DMS153 treated with DMSO at 0.1 percent for 48 hours (cell line): ENCODE measurements around the gene CEP72.
A peak's percentile ranks its signal among the peaks of the same experiment; 100 is the strongest.
"Not testable (repeated sequence)": the region's sequence is repeated elsewhere in the genome, so short reads cannot be mapped to it uniquely, and the experiment has no call there.

Source experiments
- DNase-seq: peaks from one replicate; lab custom pipeline; 2025; ENCODE audit not compliant: unreplicated experiment; lab: John Stamatoyannopoulos, UW

Gene CEP72, protein sequence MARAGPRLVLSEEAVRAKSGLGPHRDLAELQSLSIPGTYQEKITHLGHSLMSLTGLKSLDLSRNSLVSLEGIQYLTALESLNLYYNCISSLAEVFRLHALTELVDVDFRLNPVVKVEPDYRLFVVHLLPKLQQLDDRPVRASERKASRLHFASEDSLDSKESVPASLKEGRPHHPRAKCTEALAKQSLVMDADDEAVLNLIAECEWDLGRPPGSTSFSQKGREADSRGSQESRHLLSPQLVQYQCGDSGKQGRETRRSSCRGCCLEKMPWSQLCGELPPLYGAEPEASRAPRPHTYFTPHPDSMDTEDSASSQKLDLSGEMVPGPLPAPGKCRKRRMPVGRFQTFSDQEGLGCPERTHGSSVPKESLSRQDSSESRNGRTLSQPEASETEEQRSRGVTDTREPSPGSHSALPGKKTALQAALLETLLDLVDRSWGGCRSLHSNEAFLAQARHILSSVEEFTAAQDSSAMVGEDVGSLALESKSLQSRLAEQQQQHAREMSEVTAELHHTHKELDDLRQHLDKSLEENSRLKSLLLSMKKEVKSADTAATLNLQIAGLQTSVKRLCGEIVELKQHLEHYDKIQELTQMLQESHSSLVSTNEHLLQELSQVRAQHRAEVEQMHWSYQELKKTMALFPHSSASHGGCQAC

DNA sequence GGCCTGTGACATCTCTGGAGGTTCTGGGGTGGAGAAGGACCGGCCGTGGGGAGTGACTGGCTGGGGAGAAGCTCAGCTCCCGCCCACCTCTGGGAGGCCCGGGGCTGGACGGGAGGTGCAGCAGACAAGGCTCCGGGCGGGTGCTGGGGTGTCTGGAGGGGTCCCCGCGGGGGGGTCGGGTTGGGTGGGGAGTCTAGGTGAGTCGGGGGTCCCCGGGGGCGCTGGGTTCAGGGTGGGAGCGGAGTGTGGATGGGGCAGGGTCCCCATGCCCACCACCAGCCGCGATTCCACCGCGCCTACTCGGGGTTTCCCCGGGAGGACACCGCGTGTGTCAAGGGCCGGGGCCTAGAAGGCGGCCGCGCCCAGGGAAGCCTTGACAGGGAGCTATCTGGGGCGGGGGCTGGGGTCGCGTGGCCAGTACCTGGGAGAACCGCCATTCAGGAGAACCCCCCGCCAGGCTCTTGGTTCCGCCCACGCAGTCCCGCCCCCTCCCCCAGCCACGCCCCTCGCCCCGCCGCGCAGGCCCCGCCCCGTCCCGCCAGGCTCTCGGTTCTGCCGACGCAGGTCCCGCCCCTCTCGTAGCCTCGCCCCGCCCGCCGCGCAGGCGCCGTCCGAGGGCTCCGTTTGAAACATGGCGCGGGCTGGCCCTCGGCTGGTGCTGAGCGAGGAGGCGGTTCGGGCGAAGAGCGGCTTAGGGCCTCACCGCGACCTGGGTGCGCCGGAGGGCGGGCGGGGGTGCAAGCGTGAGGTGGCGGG lies at the start of gene CEP72:
Gene CEP72 (plus strand): TSS at position 610 of the 756 bp plus-strand sequence. CDS start 22 bp downstream, at position 632.
- peak; percentile 92 for DNase-seq

DNA sequence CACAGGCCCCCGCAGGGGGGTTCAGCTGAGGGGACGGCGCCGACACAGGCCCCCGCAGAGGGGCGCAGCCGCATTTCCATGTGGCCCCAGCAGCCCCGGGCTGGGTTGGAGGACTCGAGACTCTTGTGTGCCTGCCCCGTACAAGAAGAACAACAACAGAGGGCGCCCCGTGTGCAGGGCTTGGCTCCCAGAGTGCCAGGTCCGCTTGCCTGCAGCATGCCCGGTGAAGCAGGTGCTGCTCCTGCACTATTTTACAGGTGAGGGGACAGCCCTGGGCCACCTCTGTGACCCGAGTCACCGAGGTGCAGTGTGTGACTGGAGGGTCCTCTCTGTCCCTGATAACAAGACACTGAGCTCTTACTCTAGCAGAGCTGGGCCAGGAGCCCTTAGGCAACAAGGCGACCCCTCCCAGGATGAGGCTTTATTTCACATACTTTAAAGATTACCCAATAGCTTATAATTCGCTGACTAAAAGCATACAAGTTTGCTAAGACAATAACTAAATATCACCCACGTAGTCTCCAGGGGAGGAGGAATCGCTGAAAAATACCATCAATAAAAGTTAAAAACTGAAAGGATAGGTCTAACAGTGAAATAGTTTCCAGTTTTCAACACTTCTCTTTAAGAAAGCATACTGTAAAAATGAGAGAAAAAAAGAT lies 46.2 kb upstream of the CEP72 start:
- DNase-seq: no peak

DNA sequence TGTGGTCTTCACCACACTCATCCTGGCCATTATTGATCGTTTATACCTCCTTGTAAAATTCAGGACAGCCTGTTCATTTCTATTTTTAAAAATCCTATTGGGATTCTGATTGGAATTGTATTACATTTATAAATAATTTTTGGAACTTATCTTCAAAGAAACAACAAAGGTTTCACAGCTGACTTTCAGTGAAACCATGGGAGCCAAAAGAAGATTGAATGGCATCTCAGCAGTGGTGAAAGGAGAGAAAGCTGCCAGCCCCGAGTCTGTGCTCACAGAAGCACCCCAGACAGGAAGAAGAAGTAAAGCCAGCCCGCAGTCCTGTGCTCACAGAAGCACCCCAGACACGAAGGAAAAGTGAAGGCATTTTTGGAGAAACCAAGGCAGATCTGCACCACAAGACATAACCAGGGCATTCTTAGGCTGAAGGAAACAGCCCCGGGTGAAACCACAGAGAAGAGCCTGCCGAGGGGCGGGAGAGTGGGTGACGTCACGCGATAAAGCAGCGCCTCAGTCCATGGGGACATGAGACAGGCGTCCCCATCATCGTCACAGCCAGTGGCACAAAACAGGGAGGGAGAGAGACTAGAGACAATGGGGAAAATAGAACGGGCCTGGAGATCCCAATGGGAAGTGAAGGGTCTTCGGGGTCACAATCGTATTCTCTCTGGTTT lies 45.4 kb upstream of the CEP72 start:
- no peak for DNase-seq

DNA sequence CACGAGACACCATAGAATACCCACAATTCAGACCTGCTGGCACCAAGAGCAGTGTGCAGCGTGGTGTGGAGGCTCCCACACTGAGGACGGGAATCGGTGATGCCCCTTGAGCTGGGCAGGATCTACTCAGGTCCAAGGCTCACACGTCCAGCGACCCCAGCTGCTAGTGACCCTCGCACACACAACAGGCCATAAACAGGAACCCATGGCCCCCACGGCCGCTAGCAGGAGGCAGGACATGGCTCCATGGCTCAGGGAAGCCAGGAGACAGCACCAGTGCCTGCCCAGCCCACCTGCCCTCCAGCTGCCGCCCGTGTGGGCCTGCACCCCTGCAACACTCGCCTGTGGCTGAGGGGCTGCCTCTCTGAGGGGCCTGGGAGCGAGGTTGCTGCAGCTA lies 44.5 kb upstream of the CEP72 start:
- no peak for DNase-seq

DNA sequence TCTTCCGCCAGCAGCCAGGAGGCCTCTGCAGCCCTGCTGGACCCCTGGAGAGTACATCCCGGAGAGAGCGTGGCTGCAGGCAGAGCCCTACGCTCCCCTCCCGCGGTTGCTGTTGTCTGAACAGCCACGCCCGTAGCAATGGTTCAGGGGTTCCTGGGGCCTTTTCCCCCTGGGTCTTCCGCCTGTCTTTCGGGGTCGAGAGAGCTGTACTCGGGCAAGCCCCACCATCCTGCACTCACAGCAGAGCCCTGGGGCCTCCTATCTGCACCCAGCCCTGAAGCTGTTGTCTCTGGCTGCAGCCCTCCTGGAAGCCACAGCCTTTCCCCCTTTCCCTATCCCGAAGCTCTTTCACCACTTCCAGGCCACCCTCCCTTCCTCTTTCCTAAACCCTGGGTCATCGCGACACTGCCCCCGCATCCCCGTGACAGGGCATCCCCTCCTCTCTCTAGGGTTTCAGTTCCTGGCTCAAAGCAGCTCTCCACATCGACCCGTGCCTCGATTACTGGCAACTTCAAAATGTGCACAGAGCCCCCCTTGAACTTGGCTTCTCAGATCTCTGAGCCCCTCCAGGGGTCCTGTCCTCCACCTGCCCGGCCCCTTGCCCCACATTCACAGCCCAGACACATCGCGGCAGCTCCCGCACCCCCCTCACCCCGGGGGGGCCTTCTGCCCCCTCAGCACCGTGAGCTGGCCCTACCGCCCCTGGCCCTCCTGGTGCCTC lies 43.9 kb upstream of the CEP72 start:
- no peak for DNase-seq

DNA sequence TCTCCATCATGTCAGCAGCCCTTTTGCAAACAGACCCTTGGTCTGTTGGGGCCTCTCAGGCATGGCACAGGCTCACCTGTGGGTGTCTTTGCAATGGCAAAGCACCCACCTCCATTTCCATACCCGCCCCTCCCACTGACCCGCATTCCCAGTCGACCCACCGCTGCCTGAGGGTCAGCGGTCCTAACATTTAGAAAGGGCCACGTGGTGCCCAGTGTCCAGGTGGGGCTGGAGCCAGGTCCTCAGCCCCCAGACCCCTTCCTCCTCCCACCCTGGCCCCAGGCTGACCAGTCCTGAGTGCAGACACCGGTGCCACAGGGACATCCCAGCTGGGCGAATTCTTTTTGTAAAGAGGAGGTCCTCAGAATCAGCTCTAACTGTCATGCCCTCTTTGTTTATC lies 43.3 kb upstream of the CEP72 start:
- DNase-seq: no peak

DNA sequence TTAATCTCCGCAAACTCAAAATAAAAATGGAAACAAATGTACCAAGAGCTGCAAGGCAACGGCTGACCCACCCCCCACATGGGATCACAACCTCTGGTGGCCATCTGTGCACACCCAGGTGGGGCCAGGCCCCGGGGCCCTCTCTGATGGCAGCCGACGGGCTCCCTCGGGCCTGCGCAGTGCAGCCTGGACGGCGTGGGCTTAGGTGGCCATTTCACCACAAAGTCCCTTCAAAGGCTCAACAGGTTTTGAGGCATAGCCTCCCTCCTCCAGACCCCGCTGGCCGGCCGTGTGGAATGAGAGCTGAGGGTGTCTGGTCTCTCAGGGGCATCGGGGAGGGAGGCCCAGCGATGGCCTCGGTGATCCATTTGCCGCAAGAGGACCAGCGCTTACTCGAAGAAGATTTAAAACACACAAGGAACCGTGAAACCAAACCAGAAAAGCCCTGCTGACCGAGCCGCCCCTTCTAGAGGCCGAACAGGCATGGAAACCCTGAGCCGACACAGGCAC lies 42.7 kb upstream of the CEP72 start:
- no peak for DNase-seq

DNA sequence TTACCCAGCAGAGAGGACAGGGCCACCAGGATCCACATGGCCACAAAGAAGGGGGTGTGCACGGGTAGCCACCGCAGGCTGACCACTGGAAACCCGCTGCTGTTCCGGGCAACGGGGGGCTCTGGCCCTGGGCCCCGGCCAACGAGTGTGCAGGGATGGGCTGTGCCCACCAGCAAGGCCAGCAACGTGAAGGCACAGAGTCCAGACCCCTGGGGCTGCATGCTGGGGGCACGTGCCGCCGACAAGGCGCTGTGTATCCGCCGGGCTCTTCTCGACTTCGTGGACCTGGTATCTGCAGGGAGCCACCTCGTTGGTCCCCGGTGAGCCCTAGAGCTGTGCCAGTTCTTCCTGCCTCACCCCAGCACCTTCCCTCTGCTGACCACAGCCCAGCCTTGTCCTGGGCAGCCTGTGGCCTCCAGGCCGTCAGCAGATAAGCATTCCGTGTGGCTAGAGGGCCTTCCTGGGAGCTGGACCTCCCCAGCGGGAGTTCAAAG lies 42.2 kb upstream of the CEP72 start:
- DNase-seq: no peak

DNA sequence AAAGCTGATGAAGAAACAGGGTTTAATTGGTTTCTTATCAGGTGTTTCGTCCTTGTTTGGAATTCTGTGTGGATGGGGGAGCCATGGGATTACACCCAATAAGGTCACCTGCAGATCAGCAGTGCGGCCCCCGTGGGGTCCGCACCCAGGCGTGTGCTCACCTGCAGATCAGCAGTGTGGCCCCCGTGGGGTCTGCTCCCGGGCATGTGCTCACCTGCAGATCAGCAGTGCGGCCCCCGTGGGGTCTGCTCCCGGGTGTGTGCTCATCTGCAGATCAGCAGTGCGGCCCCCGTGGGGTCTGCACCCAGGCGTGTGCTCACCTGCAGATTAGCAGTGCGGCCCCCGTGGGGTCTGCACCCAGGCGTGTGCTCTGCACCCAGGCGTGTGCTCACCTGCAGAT lies 41.7 kb upstream of the CEP72 start:
- no peak for DNase-seq

DNA sequence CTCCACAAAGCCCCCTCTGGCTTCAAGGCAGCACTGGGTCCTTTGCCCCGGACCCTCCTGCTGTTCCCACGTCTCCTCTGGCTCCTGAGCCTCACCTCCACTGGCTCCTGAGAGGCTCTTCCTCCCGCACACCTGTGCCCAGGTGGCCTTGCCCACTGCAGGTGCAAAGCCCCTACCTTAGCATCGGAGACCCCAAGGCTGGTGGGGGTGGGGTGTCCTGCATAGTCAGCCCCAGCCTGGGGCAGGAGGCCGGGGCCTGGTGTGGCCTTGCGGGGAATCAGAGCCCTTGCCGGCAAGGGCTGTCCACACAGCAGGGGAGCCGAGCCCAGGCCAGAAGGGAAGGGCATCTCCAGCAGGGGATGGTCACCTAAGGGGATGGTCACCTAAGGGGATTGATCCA lies 41.3 kb upstream of the CEP72 start:
- DNase-seq: no peak

DNA sequence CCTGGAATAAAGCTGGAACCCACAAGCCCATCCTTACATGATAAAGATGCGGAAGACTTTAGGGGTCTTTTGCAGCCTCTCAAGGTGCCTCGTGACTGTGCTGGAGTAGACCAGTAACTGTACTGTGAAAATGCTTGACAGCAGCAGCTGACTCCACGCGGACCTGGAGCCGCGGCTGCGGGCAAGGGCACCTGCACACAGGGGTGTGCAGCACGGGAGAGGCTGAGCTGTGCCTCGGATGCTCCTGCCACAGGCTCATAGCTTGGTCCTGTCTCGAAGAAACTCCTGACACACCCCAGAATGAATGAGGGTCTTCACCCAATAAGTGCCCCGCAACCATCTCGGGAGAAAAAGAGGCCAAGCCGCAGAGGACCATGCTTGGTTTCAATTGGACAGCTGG lies 40.3 kb upstream of the CEP72 start:
- no peak for DNase-seq

DNA sequence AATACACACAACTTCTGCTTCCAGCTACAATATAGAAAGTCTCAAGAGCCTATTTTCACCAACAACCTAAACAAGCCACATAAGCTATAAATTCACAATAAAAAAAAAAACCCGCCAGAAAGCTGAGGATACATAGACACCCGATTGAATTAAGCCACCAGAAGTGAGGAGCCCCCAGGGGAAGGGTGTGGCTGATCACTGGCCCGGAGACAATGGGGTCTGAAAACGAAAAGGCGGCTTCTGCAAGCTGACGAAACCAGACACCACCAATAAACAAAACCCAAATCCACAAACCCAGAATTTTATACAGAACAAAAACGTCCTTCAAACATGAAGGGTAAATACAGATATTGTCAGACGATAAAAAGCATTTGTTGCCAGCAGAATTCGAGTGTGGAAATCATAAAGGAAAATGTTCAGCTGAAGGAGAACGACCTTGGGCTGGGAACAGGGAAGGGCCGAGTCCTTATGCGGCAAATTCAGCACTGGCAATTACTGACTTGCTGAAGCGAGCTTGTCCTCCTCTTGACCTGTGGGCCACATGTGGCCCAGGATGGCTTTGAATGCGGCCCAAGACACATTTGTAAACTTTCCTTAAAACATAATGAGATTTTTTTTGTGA lies 39.6 kb upstream of the CEP72 start:
- DNase-seq: peak; percentile 97

DNA sequence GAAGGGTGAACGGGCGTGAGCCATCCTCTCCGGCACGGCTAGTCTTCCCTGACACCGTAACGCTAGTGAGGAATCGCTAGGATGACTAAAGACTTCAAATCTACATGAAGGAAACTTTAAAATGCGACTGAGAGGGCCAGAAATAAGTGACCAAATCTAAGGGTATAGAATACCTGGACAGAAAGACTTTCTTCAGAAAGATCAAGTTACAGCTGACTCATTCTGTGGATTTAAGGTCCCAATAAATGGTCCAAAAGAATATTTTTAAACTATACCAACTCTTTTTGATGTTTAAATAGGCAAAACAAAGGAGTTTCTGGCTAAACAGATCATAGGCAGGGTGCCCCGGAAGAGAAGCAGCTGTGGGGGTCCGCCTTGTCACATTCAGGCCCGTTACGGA lies 38.9 kb upstream of the CEP72 start:
- DNase-seq: no peak

DNA sequence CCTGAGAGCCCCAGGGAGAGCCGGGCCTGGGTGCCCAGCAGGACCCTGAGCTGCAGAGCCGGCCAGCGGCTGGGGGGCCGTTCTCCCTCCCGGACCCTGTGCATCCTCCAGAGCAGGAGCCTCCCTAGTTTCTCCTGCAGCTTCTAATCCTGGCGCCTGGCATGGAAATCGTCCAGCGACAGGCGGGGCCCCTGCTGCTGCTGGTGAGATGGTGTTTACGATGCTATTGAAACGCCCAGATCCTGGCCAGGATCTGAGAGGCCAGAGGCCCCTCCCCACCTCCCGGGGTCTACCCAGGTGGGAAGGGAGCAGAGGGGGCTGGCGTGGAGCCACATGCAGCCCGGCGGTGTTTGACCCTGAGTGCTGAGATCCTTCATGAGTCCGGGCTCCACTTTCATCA lies 38.2 kb upstream of the CEP72 start:
- DNase-seq: peak; percentile 36

DNA sequence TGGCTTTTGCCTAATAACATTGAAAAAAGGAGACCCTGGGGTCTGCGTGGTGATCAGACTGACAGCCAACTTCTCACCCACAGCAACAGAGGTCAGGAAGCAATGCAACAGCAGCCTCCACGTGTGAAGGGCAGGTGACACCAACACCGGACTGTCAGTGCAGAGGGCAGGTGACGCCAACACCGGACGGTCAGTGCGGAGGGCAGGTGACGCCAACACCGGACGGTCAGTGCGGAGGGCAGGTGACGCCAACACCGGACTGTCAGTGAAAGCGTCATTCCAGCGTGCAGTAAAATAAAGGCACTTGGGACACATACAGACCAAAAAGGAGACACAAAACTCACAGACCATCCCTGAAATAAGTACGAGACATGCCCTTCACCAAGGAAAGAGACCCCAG lies 37.2 kb upstream of the CEP72 start:
- DNase-seq: no peak

DNA sequence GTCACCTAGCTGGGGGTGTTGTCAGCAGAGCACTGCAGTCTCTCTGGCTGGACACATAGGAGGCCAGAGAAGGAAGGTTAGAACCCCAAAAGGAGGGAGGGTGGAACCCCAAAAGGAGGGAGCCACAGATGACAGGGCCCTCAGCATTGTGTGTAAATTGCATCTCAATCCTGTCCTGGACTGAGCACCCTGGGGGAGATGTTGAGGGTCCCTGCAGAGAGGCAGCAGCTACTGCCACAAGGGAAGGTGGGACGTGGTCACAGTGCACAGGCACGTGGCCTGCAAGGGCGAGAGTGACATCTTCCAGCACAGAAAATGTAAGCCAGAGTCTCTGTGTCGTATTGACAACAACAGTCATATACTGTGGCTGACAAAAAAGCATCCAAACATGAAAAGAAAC lies 36.5 kb upstream of the CEP72 start:
- DNase-seq: no peak

DNA sequence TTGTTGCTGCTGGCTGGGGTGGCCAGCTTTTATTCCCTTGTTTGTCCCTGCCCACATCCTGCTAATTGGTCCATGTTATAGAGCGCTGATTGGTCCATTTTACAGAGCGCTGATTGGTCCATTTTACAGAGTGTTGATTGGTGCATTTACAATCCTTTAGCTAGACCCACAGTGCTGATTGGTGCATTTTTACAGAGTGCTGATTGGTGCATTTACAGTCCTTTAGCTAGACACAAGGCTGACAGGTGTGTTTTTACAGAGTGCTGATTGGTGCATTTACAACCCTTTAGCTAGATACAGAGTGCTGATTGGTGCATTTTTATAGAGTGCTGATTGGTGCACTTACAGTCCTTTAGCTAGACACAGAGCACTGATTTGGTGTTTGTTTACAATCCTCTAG lies 34.9 kb upstream of the CEP72 start:
- DNase-seq: not testable (repeated sequence)

DNA sequence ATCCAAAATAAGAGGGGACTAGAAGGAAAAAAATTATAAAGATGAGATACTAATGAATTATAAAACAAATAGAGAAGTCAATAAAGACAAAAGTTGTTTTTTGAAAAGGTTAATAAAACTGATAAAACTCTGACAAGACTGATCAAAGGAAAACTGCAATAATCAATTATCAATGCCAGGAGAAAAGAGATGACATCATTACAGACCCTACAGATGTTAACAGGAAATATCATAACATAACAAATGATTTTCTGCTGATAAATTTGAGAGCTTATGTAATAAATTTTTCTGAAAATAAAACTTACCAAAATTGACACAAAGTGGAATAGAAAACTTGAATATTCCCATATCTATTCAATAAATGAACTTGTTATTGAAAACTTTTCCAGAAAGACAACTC lies 34.3 kb upstream of the CEP72 start:
- no peak for DNase-seq

DNA sequence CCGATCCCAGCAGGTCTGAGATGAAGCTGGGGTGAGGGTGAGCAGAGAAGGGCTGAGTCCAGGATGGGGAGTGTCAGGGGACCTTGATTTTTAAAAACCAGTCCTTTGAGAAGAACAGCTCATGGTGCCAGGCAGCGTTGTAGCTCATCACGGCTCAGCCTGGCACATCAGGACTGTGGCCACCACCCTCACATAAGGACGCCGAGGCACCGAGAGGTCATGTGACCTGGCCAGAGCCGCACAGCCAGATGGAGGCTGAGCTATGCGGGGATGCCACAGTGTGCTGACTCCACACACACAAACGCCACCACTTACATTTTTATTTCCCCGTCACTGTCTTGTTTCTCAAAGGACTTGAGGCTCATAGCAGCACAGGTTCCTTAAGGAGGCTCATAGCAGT lies 32.9 kb upstream of the CEP72 start:
- DNase-seq: no peak
